ENCODE measurements around the gene NTM. TPM values are rescaled to one million over a fixed set of nuclear protein-coding genes. Genes with fewer than 3 reads are reported as not detected.

NTM gene
- total and polyA plus RNA-seq, 2 of the 8 experiments (the other 6 are each of a cell fraction or from before 2014, with no cell fraction given): 13.4 to 20.0 TPM

- no peak overlapping the region for H2BK20ac ChIP-seq (ENCODE audit: low read length)
- 95% methylated on average over 15 of the region's 15 CpGs; no CpG with 5 or more reads in 1 of the 2 experiments for WGBS, 2 experiments (ENCODE audit: extremely low coverage in 1 of 2, insufficient coverage in 1 of 2, insufficient read length in 1 of 2, insufficient replicate concordance in 2 of 2, low coverage in 1 of 2, low lambda C conversion rate in 2 of 2, missing lambda C conversion rate in 1 of 2)
- no peaks in the 10 kb centered on the region for H4K20me1 ChIP-seq (replicated peaks in 1 of 2; ENCODE audit: control insufficient read depth in 1 of 2, insufficient read depth in 2 of 2, low read length in 2 of 2)
- no peak for FAIRE-seq
- no peaks in the 10 kb centered on the region for H3K9me3 ChIP-seq (ENCODE audit: insufficient read depth in 2 of 2, low read depth in 1 of 2, low read length in 1 of 2)
- no peak overlapping the region for H2AK5ac ChIP-seq (ENCODE audit: low read depth, low read length)
- no peaks in the 10 kb centered on the region for H3K79me2 ChIP-seq (ENCODE audit: control insufficient read depth in 1 of 2, insufficient read depth in 2 of 2, low read length in 2 of 2)
- no peak overlapping the region for H2BK5ac ChIP-seq (ENCODE audit: low read depth, low read length)
- no peak for DNase-seq (ENCODE audit: low read depth in 1 of 2, low spot score in 2 of 2)
- no peak for TF ChIP-seq KDM5A (IDR thresholded peaks at IDR 0.05; ENCODE audit: low read length)
- no peak for TF ChIP-seq GABPA (IDR thresholded peaks at IDR 0.05; ENCODE audit: borderline replicate concordance, insufficient read depth, low read length)
- TF ChIP-seq TAF7 (optimal IDR thresholded peaks at IDR 0.05; ENCODE audit: borderline replicate concordance, low read depth, low read length): no peak
- no peak for TF ChIP-seq SRF (IDR thresholded peaks at IDR 0.05; ENCODE audit: low read depth, low read length)
- no peak for TF ChIP-seq SP2 (IDR thresholded peaks at IDR 0.05; ENCODE audit: low read length)
- no peak for TF ChIP-seq SIN3A (conservative IDR thresholded peaks at IDR 0.05 in 1 of 2, IDR thresholded peaks at IDR 0.05 in 1 of 2; ENCODE audit: low read depth in 1 of 2, low read length in 2 of 2)
- no peak for TF ChIP-seq CHD2 (IDR thresholded peaks at IDR 0.05; ENCODE audit: low read length)
- TF ChIP-seq TCF12 (IDR thresholded peaks at IDR 0.05; ENCODE audit: low read depth, low read length): no peak
- no peak for TF ChIP-seq HDAC6 (IDR thresholded peaks at IDR 0.05; ENCODE audit: low read depth, low read length)
- no peak for TF ChIP-seq SP4 (IDR thresholded peaks at IDR 0.05; ENCODE audit: low read length)
- no peak for TF ChIP-seq JUN (IDR thresholded peaks at IDR 0.05; ENCODE audit: low read depth, low read length)
- TF ChIP-seq TEAD4 (IDR thresholded peaks at IDR 0.05; ENCODE audit: low read depth, low read length): no peak
- TF ChIP-seq SP1 (IDR thresholded peaks at IDR 0.05; ENCODE audit: low read depth, low read length): no peak
- TF ChIP-seq RAD21 (IDR thresholded peaks at IDR 0.05 in 1 of 2, conservative IDR thresholded peaks at IDR 0.05 in 1 of 2; ENCODE audit: low read depth in 2 of 2, low read length in 2 of 2): no peak
- TF ChIP-seq JUND (IDR thresholded peaks at IDR 0.05; ENCODE audit: low read length): no peak
- H3K4me3 ChIP-seq (ENCODE audit: extremely low read depth in 1 of 4, insufficient read depth in 2 of 4, low read depth in 3 of 4, low read length in 4 of 4): no peak overlapping the region
- no peak overlapping the region for H3K9ac ChIP-seq (replicated peaks in 1 of 4; ENCODE audit: extremely low read depth in 1 of 4, low read depth in 3 of 4, low read length in 3 of 4)
- no peak overlapping the region for H3K14ac ChIP-seq (ENCODE audit: insufficient read length)
- POLR2A ChIA-PET (ENCODE audit: partially characterized antibody): no interaction called here
- H3K23ac ChIP-seq (ENCODE audit: insufficient read length): no peak overlapping the region
- no peaks in the 10 kb centered on the region for H3K23me2 ChIP-seq (ENCODE audit: low read depth, low read length)
- H3K4ac ChIP-seq (replicated peaks; ENCODE audit: insufficient read length, low read depth, low read length): no peak overlapping the region
- no peak overlapping the region for H2BK120ac ChIP-seq (replicated peaks; ENCODE audit: low read depth, low read length)
- no peak overlapping the region for H4K91ac ChIP-seq (replicated peaks; ENCODE audit: insufficient read length, low read length)
- H2BK12ac ChIP-seq (ENCODE audit: low read depth, low read length): no peak overlapping the region
- CTCF ChIA-PET (ENCODE audit: partially characterized antibody): interaction anchor here (1.3 kb wide), 1 partner anchor 53 kb away, joined by 3 read pairs; no protein-coding TSS in a partner anchor
- H3K36me3 ChIP-seq (ENCODE audit: control insufficient read depth in 2 of 4, insufficient read depth in 4 of 4, low read length in 3 of 4): no peaks in the 10 kb centered on the region
- H2AFZ ChIP-seq (ENCODE audit: low read length): no peak overlapping the region
- no peak overlapping the region for H3K18ac ChIP-seq (ENCODE audit: extremely low read depth, low read length)
- H3K4me2 ChIP-seq (ENCODE audit: insufficient read depth in 1 of 2, low read depth in 2 of 2, low read length in 2 of 2): no peak overlapping the region
- H3K79me1 ChIP-seq (ENCODE audit: low read depth, low read length): no peaks in the 10 kb centered on the region
- no peak overlapping the region for H2BK15ac ChIP-seq (ENCODE audit: low read length)
- H4K5ac ChIP-seq (ENCODE audit: insufficient read length, low read depth, low read length): no peak overlapping the region
- 0 out of 2 replicates have a peak overlapping the region, but pooled peaks have one; percentile 3 for H4K8ac ChIP-seq (ENCODE audit: extremely low read depth, insufficient read depth, low read length)
- no peak overlapping the region for H3K56ac ChIP-seq (replicated peaks; ENCODE audit: insufficient read length, low read depth, low read length)
- H3K4me1 ChIP-seq (replicated peaks in 1 of 4; ENCODE audit: control insufficient read depth in 3 of 4, insufficient read depth in 4 of 4, low read length in 3 of 4): no peaks in the 10 kb centered on the region
- H3K27ac ChIP-seq (ENCODE audit: low read depth, low read length): no peak overlapping the region
- no peaks in the 10 kb centered on the region for H3K27me3 ChIP-seq (replicated peaks in 1 of 4; ENCODE audit: control insufficient read depth in 3 of 4, extremely low read depth in 1 of 4, insufficient read depth in 3 of 4, low read length in 3 of 4)
Measured at GRCh38 chr11:132353255-132353654, 982.8 kb downstream of the NTM start.
